Cerebellar nuclear complex (tissue), 1 donor: Measurements from ENCODE around the gene LCNL1.
"Not testable (repeated sequence)": the region's sequence is repeated elsewhere in the genome, so short reads cannot be mapped to it uniquely, and the experiment has no call there.

Experiments
- DNase-seq, 2 experiments: peaks; one replicate each; lab custom pipeline; 2025; lab: John Stamatoyannopoulos, UW

Gene LCNL1

GRCh38 chr9:136995362-136995761, 12.6 kb downstream of the LCNL1 start:
- no peak for DNase-seq

- no peak for DNase-seq
These were observed 13.0 kb downstream of the LCNL1 start for GRCh38 chr9:136995772-136996311.

DNA sequence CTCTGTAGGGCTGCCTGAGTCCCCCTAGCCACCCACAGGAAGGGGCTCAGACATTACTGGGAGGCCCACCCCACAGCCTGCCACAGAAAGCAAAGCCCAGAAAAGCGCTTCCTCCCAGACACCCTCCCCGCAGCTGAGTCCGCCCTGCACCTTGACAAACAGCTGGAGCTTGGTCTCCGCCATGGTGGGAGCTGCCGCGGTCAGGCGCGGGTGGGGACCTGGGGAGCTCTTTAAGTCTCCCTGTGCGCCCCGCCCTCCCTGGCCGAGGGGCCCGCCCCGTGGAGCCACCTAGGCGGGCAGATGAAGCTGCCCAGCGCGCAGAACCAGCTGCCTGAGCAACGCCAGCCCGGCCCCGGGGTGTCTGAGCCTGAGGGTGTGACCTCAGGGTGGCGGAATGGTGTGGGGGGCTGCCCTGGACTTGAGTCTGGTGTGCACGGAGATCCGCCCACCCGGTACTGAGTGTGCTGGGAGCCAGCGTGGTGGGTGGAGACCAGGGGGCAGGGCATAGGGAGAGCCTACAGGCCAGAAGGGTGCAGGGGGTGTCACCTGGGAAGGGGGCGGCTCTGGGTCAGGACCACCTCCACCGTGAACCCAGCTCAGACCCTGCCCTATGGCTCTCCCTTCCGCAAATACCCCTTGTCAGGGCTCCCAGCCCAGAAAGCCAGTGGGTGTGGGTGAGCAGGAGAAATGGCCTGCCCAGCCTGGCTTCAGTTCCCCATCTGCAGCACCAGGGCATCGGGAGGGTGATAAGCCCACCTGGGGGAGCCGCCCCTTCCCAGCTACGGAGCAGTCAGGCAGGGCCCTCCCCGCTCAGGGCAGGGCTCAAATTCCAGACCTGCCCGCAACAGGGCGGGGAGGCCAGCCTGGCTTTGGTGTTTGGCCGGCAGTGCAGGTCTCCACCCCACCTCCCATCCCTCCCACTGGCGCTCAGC, 13.8 kb downstream of the LCNL1 start, which contains the start of gene CLIC3:
Gene CLIC3, minus strand, starts transcription at position 208 of the 932 bp plus-strand sequence. Its CDS starts 25 bp downstream, at position 183.
- no peak for DNase-seq

- DNase-seq, result no peak
These were observed 14.6 kb downstream of the LCNL1 start for GRCh38 chr9:136997371-136997770.

DNA sequence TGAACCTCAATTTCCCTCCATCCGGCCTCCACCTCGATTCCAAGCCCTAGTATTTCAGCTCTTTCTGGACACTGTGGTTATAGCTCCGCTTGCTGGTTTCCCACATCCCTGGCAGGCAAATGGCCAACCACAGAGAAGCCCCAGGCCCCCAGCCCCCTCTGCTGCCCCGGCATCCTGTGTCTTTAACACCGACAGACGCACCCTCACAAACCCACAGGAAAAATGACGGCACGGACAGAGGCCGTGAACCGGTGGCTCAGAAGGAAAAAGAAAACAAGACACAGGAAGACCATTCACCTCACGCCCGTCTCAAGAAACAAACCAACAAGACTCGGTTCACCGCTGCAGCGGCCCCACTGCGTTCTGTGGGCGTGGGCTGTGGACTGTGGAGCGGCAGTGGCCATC, 15.0 kb downstream of the LCNL1 start:
- DNase-seq, result no peak

GRCh38 chr9:137000177-137000930, 17.6 kb downstream of the LCNL1 start:
- DNase-seq, result no peak

GRCh38 chr9:137001857-137002645, 19.3 kb downstream of the LCNL1 start:
- no peak for DNase-seq

- no peak for DNase-seq
These were observed 19.9 kb downstream of the LCNL1 start for GRCh38 chr9:137002646-137003041.

- not testable (repeated sequence) for DNase-seq
These were observed 21.5 kb downstream of the LCNL1 start for GRCh38 chr9:137004285-137004684.

- no peak for DNase-seq
These were observed 23.6 kb downstream of the LCNL1 start for GRCh38 chr9:137006116-137007003.

GRCh38 chr9:137007108-137007815, 24.5 kb downstream of the LCNL1 start:
- no peak for DNase-seq

- DNase-seq, result no peak
These were observed 25.1 kb downstream of the LCNL1 start for GRCh38 chr9:137007816-137008270.

- no peak for DNase-seq
These were observed 25.5 kb downstream of the LCNL1 start for GRCh38 chr9:137008312-137008711.

DNA sequence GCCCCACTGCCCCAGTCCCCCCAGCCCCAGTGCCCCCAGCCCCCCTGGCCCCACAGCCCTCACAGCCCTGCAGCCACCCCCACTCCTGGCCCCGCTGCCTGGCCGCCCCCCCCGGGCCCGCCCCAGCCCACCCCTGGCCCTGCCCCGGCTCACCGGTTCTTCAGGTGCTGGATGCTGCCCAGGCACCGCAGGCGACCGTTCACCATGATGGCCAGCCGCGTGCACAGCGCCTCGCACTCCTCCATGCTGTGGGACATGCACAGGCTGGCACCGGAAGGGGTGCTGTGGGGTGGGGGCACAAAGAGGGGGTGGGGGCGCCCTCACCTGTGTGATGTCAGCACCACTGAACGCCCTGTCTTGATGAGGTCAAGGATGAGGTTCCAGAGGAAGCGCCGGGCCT, 26.4 kb downstream of the LCNL1 start:
- no peak for DNase-seq

DNA sequence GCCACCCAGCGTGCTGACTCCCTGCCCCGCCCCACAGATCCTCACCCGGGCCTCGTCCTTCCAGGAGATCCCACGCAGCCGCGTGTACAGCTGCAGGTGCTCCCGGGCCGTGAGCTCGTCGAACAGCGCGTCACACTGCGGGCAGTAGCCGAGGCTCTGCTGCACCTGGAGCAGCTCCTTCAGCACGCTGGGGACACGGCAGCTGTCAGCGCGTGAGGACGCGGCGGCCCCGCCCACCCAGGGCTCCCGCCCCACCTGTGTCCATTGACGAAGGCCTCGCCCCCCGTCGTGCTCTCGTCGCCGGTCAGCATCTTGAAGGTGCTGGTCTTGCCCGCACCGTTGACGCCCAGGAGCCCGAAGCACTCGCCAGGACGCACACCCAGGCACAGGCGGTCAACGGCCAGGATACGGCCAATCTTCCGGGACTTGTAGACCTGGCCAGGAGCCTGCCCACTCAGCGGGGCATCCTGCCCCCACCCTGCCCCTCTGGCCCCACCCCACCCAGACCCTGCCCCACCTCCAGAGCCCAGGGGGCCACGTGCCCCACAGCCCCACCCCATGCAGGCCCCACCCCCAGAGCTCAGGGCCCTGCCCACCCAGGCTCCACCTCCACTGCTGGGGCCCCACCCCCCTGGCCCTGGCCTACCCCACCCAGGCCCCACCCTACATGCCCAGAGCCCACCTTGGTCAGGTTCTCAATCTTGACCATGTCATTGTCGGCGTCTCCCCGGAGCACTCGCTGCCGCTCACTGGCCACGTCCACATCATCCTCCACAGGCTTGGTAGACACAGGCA, 27.3 kb downstream of the LCNL1 start:
- no peak for DNase-seq

DNA sequence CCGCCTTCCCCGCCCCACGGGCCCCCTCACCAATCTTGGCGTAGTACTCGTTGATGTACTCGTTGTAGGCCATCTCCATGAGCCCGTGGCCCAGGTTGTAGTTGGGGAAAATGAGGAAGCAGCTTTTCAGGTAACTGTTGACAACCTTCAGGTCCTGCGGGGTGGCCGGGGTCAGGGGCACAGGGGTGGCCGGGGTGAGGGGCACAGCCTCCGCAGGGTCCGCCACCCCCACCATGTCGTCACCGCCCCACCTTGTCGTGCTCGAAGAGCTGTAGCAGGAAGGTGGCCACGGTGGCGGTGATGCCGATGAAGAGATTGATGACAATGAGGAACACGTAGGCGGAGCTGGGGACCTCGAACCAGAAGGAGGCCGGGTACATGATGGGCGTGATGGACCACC, 28.4 kb downstream of the LCNL1 start:
- DNase-seq, result no peak

GRCh38 chr9:137011907-137012675, 29.3 kb downstream of the LCNL1 start:
- no peak for DNase-seq
